Small intestine (tissue), 7 donors: ENCODE results near the gene WDR45B. TPM values are rescaled to one million over a fixed set of nuclear protein-coding genes. Genes with fewer than 3 reads are reported as not detected.

Source experiments
- DNase-seq, 2 donors: peaks; one replicate each; pipeline versions ENCODE4 v3.0.0 to v3.0.0-alpha.2; 2013
- FAIRE-seq: peaks from 2 replicates; lab custom pipeline; 2012; peaks lifted over from hg19 to GRCh38; lab: Jason Lieb, UNC
- H3K27ac ChIP-seq, 3 donors: one replicate each; pipeline ENCODE4 v1.5.1; 2013; ENCODE audit warnings: low read length in 2 of 3, mild to moderate bottlenecking in 2 of 3, control low read depth in 1 of 3, inconsistent platforms in 1 of 3, low read depth in 1 of 3, moderate library complexity in 1 of 3
- H3K27me3 ChIP-seq, 3 donors: one replicate each; pipeline ENCODE4 v1.6.1; 2013; ENCODE audit warnings: low read length in 3 of 3, inconsistent platforms in 1 of 3; ENCODE audit not compliant: control insufficient read depth in 3 of 3, insufficient read depth in 3 of 3
- H3K36me3 ChIP-seq, 3 donors: one replicate each; pipeline ENCODE4 v1.6.1; 2013; ENCODE audit warnings: low read length in 3 of 3, inconsistent platforms in 1 of 3, low read depth in 1 of 3, mild to moderate bottlenecking in 1 of 3, moderate library complexity in 1 of 3; ENCODE audit not compliant: control insufficient read depth in 3 of 3, insufficient read depth in 2 of 3
- H3K4me1 ChIP-seq, 3 donors: one replicate each; pipeline ENCODE4 v1.6.1; 2013; ENCODE audit warnings: low read length in 2 of 3, inconsistent platforms in 1 of 3, low read depth in 1 of 3, mild to moderate bottlenecking in 1 of 3, moderate library complexity in 1 of 3; ENCODE audit not compliant: control insufficient read depth in 3 of 3, insufficient read depth in 2 of 3
- H3K4me3 ChIP-seq, 3 donors: one replicate each; pipeline ENCODE4 v1.5.1; 2013; ENCODE audit warnings: low read length in 3 of 3, control low read depth in 1 of 3, inconsistent platforms in 1 of 3, low read depth in 1 of 3, mild to moderate bottlenecking in 1 of 3, moderate library complexity in 1 of 3
- H3K9me3 ChIP-seq, 2 donors: one replicate each; pipeline ENCODE4 v1.6.1; 2013; ENCODE audit warnings: low read depth in 1 of 2, low read length in 1 of 2; ENCODE audit not compliant: control insufficient read depth in 2 of 2, insufficient read depth in 1 of 2
- WGBS, 3 donors: extraction: QIAGEN DNeasy Blood & Tissue Kit; methylation state at CpG; one replicate each; pipeline ENCODE4 v1.1.7; 2013; 5-methylcytosine and 5-hydroxymethylcytosine counted together
- polyA plus RNA-seq, 4 donors: library from polyadenylated mRNA; stranded (reverse) in 3 of 4; unstranded in 1 of 4; fragments of 200-250 nt in 3 of 4; fragments of 120-200 nt in 1 of 4; gene quantifications; one replicate each; pipeline versions ENCODE4 v1.2.1 to v1.2.3, GENCODE V29; 2013
- donor health status: healthy with polysubstance abuse.
- donor health status: control.
- donor health status: control.
- donor health status: Bipolar disorder and iron deficiency.
- donor health status: healthy.

The WDR45B gene
- polyA plus RNA-seq, 4 donors = 60.4 to 69.7 (median 66.3) TPM

- FAIRE-seq (no peak), DNase-seq (no peak)
- Histone ChIP-seq H3K9me3 (no peaks in the 10 kb centered on the region), H3K36me3 (peaks cover 10 to 93% (median 19%) of the 10 kb centered on the region in 3 donors), H3K27ac (no peak overlapping the region), H3K4me1 (no peaks in the 10 kb centered on the region), H3K4me3 (no peak overlapping the region), H3K27me3 (no peaks in the 10 kb centered on the region)
- WGBS, 3 donors = 96 to 97% (median 96%) methylated on average over 24 of the region's 24 CpGs
Measured at GRCh38 chr17:82601447-82602000, 46.7 kb downstream of the WDR45B start.

- Histone ChIP-seq H3K27ac (no peak overlapping the region), H3K27me3 (no peaks in the 10 kb centered on the region), H3K4me1 (no peaks in the 10 kb centered on the region), H3K4me3 (no peak overlapping the region), H3K36me3 (peaks cover 10 to 94% (median 18%) of the 10 kb centered on the region in 3 donors), H3K9me3 (no peaks in the 10 kb centered on the region)
- no peak for FAIRE-seq
- 97 to 99% (median 97%) methylated on average over 35 to 37 of the region's 37 CpGs for WGBS, 3 donors
- no peak for DNase-seq
Measured at GRCh38 chr17:82600731-82601446, 47.4 kb downstream of the WDR45B start.

GRCh38 chr17:82599674-82600661 is 48.3 kb downstream of the WDR45B start:
- Histone ChIP-seq H3K27ac (no peak overlapping the region), H3K9me3 (no peaks in the 10 kb centered on the region), H3K4me1 (no peaks in the 10 kb centered on the region), H3K4me3 (no peak overlapping the region), H3K27me3 (no peaks in the 10 kb centered on the region), H3K36me3 (peaks cover 10 to 96% (median 17%) of the 10 kb centered on the region in 3 donors)
- DNase-seq (no peak), FAIRE-seq (no peak)
- WGBS, 3 donors = 90 to 97% (median 92%) methylated on average over 26 of the region's 26 CpGs

GRCh38 chr17:82598256-82599119 is 49.8 kb downstream of the WDR45B start:
- H3K27me3 ChIP-seq = no peaks in the 10 kb centered on the region
- FAIRE-seq (no peak), DNase-seq (no peak)
- H3K9me3 ChIP-seq = no peaks in the 10 kb centered on the region
- H3K27ac ChIP-seq = no peak overlapping the region
- H3K4me1 ChIP-seq = peaks cover 4 to 6% (median 4%) of the 10 kb centered on the region in 3 donors
- no peak overlapping the region for H3K4me3 ChIP-seq
- H3K36me3 ChIP-seq = peaks cover 10 to 92% (median 14%) of the 10 kb centered on the region in 3 donors
- WGBS, 3 donors = 82 to 93% (median 85%) methylated on average over 23 of the region's 23 CpGs

DNA sequence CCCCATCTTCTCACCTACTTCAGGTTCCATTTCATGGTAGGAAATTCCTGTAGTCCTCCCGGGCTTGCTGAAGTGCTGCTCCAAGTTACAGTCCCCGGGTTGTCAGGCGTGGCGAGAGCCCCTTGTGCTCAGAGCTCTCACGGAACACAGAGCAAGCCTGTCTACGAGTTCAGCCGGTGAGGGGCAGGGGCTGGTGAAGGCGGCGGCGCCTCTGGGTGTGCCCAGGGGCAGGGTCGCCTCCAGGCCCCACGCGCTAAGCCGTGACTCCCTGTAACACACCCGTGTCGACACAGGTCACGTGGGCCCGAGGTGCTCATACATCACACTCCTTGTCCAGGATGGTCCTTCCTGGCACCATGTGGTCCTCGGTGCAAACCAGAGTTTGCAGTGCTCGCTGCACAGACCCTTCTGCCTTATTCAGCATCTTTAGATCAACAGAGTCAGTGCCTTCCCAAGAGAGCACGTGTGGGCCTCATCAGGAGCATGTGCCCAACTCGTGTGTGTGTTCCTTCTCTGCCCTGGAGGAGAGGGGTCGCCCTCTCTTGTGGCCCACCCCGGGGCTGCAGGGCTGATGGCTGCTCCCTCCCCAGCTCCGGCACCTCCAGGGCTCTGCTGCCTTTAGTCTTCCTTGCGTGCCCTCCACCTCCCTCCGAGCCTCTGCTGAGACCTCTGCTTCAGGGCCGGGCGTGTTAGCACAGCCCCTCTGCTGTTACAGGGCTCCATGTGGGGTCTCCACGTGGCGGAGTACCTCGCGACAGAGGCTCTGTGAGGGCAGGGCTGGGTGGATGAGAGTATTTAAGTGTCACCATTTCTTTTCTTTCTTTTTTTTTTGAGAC is 51.2 kb downstream of the WDR45B start:
- Histone ChIP-seq H3K27ac (no peak overlapping the region), H3K36me3 (peaks cover 5 to 81% (median 14%) of the 10 kb centered on the region in 3 donors), H3K4me3 (no peak overlapping the region), H3K9me3 (no peaks in the 10 kb centered on the region), H3K4me1 (peaks cover 4 to 15% (median 4%) of the 10 kb centered on the region in 3 donors), H3K27me3 (no peaks in the 10 kb centered on the region)
- FAIRE-seq = no peak
- 92% methylated on average over 31 to 33 of the region's 33 CpGs for WGBS, 3 donors
- DNase-seq = no peak

DNA sequence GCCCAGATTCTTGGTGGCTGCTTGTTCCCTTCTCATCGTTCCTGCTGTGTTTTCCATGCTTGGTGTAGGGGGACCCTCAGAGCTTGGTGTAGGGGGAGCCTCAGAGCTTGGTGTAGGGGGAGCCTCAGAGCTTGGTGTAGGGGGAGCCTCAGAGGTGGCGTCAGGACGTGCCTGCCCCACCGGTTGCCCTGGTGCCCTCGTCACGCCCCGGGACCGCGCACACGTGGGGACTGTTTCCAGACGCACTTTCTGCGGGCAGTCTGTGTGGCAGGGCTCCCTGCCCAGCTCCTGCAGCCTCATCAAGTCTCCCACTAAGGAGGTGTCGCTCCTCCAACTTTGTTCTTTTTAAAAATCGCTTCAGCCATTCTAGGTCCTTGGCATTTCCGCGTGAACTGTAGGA is 51.9 kb downstream of the WDR45B start:
- FAIRE-seq (no peak), DNase-seq (no peak)
- Histone ChIP-seq H3K27me3 (no peaks in the 10 kb centered on the region), H3K36me3 (peaks cover 0 to 81% (median 7%) of the 10 kb centered on the region in 3 donors), H3K27ac (no peak overlapping the region), H3K9me3 (no peaks in the 10 kb centered on the region), H3K4me3 (no peak overlapping the region), H3K4me1 (peaks cover 4 to 18% (median 4%) of the 10 kb centered on the region in 3 donors)
- 84 to 87% (median 84%) methylated on average over 16 of the region's 16 CpGs for WGBS, 3 donors

DNA sequence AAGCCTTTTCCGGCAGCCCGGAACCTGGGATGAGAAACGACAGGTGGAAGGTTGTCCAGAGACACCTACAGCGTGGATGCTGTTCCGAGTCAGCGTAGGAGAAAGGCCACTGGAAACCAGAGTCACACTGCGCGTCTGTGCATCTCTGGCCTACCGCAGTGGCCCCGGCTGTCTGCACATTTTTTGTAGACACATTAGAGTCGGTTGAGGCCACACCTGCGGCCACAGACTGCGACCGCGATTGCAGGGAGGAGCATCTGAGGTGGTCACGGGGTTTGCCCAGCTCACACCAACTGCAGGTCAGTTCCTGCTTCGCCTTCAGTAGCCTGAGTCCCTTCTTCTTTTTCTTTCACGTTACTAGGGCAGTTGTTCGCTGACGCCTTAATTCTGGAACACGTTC is 52.4 kb downstream of the WDR45B start:
- 86 to 94% (median 89%) methylated on average over 21 of the region's 21 CpGs for WGBS, 3 donors
- Histone ChIP-seq H3K27ac (no peak overlapping the region), H3K27me3 (no peaks in the 10 kb centered on the region), H3K4me1 (peaks cover 4 to 18% (median 4%) of the 10 kb centered on the region in 3 donors), H3K36me3 (peaks cover 0 to 81% (median 7%) of the 10 kb centered on the region in 3 donors), H3K4me3 (no peak overlapping the region), H3K9me3 (no peaks in the 10 kb centered on the region)
- FAIRE-seq (no peak), DNase-seq (no peak)
